D721Med (cell line): Measurements from ENCODE around the gene ABCA2.

Experiments
- DNase-seq: peaks from one replicate; pipeline ENCODE4 v3.0.0; 2011; ENCODE audit warnings: low spot score; ENCODE audit not compliant: insufficient read length
- FAIRE-seq: peaks from 2 replicates; lab custom pipeline; 2011; peaks lifted over from hg19 to GRCh38; lab: Jason Lieb, UNC
- TF ChIP-seq, protein P1 (sequence below): IDR thresholded peaks from 2 replicates; pipeline ENCODE4 v1.5.1; 2012; ENCODE audit warnings: mild to moderate bottlenecking, control low read depth; ENCODE audit not compliant: insufficient read depth; ENCODE audit errors: missing control alignments

ABCA2 gene

DNA sequence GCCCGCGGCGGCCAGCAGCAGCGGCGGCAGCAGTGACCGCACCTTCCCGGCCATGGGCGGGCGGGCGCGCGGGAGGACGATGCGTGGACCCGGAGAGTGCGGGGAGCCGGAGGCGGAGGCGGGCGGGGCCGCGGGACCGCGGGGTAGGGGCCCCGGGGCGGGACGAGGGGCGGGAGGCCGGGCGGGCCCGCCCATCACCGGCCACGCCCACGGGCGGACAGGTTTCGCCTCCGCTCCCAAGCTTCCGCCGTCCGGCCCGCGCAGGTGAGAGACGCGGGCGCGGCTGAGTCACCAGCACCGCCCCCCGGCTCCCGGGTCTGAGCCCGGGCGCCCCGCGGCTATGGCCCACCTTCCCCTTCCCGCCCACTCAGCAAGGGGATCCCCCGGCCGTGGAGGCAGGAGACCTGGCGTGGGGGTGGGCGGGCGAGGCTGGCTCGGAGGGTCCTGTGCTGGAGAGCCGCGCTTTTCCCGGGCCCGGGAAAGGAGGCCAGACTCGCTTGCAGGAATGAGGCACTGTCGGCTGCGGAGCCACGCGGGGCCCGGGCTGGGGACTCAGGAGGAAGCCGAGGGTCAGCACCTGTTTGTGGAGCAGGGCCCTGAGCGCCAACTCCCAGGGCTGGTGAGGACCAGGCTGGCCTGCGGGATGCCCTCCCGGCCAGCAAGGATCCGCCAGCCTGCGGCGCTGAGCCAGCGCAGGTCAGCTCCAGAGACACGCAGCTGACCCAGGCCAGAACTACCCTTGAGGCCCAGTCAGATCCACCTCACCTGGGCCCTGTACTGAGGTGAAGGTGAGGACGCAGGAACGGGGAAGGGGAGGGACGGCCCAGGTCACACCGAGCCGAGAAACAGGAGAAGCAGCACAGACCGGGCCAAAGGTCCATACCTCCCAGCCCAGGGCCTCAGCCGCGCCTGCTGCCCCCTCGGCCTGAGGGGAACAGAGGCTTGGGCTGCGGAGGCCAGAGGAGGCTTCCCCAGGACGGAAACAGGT lies 26.2 kb upstream of the ABCA2 start, which contains the start of gene ENTPD2:
Gene ENTPD2 (minus strand): TSS at position 118 of the 988 bp plus-strand sequence. CDS start 64 bp downstream, at position 54.
- TF ChIP-seq, protein P1, sequence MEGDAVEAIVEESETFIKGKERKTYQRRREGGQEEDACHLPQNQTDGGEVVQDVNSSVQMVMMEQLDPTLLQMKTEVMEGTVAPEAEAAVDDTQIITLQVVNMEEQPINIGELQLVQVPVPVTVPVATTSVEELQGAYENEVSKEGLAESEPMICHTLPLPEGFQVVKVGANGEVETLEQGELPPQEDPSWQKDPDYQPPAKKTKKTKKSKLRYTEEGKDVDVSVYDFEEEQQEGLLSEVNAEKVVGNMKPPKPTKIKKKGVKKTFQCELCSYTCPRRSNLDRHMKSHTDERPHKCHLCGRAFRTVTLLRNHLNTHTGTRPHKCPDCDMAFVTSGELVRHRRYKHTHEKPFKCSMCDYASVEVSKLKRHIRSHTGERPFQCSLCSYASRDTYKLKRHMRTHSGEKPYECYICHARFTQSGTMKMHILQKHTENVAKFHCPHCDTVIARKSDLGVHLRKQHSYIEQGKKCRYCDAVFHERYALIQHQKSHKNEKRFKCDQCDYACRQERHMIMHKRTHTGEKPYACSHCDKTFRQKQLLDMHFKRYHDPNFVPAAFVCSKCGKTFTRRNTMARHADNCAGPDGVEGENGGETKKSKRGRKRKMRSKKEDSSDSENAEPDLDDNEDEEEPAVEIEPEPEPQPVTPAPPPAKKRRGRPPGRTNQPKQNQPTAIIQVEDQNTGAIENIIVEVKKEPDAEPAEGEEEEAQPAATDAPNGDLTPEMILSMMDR: no peak
- no peak for FAIRE-seq
- no peak for DNase-seq

GRCh38 chr9:137052998-137053943 lies 25.2 kb upstream of the ABCA2 start:
- DNase-seq (no peak), FAIRE-seq (no peak)
- TF ChIP-seq, protein P1: no peak

DNA sequence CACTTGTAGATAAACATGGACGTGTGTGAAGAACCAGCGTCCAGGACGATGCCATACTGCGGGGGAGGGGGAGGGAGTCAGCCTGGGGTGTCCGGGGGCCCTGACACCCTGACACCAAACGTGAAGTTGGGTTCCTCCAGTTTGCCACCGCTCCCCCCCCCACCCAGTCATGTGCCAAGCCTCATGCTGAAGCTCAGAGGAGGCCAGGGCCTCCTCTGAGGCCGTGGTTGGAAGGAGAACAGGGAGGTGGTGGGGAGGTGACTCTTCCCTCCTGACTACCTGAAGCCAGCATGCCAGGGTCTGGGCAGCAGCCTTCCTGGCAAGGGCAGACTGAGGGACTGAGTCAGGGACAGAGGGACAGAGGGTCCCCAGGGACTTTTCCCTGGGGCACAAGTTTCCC lies 24.3 kb upstream of the ABCA2 start:
- DNase-seq (no peak), FAIRE-seq (no peak)
- TF ChIP-seq, protein P1: no peak

DNA sequence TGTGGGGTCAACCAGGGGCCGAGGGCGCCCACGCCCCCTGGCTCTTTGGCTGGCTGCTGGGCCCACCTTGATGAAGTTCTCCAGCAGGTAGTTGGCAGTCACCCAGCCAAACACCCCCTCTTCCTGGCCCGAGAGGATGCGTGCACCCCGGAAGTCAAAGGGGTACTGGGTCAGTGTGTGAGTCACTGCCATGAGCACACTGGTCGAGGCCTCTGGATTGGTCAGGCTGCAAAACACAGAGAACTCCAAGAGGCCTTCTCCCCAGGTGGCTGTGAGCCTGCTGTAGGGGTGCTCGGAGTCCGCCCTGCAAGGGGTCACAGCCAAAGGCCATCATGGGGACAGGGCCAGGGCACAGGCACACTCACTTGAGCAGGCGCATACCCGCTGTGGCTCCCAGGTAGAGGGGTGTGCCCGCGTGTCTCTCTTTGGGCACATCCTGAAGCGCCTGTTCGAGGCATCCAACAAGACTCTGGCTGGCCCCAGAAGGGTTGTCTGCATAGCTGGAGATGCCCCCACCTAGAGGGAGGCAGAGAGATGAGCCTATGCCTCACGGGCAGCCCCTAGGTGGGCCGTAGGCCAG lies 23.2 kb upstream of the ABCA2 start:
- TF ChIP-seq, protein P1: no peak
- DNase-seq (no peak), FAIRE-seq (no peak)

- TF ChIP-seq, protein P1: no peak
- DNase-seq (no peak), FAIRE-seq (no peak)
Observed at GRCh38 chr9:137050570-137050969, 22.5 kb upstream of the ABCA2 start.

DNA sequence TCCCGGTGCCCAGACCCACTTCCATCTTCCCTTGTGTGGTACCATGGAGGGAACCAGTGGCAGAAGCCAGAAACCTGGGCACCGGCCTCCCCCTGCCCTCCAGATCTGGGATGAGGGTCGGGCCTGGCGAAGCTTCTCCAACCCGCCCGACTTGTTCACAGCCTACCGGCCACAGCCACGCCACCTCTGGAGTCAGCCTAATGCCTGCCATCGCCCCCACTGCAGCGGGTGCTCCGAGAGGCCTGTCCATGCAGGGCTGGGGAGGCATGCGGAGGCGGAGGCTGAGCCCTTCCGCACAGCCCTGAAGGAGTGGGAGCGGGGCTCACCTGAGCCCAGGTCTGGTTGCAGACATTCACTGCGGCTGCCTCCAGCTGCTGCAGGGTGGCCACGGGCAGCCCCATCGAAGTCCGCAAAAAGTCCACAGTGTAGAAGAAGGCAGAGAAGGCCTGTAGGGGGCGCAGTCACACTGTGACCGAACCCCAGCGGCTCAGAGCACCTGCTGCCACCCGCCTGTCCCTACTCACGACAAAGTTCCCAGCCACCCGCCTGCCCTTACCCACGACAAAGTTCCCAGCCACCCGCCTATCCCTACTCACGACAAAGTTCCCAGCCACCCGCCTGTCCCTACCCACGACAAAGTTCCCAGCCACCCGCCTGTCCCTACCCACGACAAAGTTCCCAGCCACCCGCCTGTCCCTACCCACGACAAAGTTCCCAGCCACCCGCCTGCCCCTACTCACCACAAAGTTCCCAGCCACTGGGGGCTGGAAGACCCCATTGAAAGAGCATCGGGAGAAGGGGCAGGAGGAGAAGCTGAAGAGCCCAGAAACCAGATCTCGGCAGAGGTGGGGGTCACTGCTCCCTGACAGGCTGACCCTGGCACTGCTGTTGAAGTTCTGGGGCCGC lies 21.8 kb upstream of the ABCA2 start:
- FAIRE-seq (no peak), DNase-seq (peak; percentile 89)
- TF ChIP-seq, protein P1: peak; percentile 63
